PFSK-1 (cell line): ENCODE results near the gene MYH3.

ENCODE experiments used
- FOXP2 ChIP-seq: optimal IDR thresholded peaks from 2 replicates; pipeline ENCODE3; 2011; ENCODE audit warnings: borderline replicate concordance, control low read depth, inconsistent platforms; ENCODE audit not compliant: insufficient read depth; ENCODE audit errors: extremely low read length, extremely low read depth
- POLR2AphosphoS5 ChIP-seq: IDR thresholded peaks from 2 replicates; pipeline ENCODE4 v1.6.1; 2012; ENCODE audit warnings: low read depth, mild to moderate bottlenecking, control low read depth, low read length, moderate library complexity
- REST ChIP-seq, 2 experiments: IDR thresholded peaks; 2 replicates each; pipeline versions ENCODE4 v1.6.1 to v1.8.0; 2011 to 2012; ENCODE audit warnings: low read depth in 2 of 2, low read length in 2 of 2, control low read depth in 1 of 2, inconsistent platforms in 1 of 2, mild to moderate bottlenecking in 1 of 2, moderate library complexity in 1 of 2; ENCODE audit not compliant: insufficient read depth in 1 of 2
- SIN3A ChIP-seq: IDR thresholded peaks from 2 replicates; pipeline ENCODE4 v1.6.1; 2012; ENCODE audit warnings: mild to moderate bottlenecking, low read length, moderate library complexity, borderline replicate concordance; ENCODE audit not compliant: insufficient read depth
- TAF1 ChIP-seq: IDR thresholded peaks from 2 replicates; pipeline ENCODE4 v1.6.1; 2012; ENCODE audit warnings: low read length, control low read depth, borderline replicate concordance; ENCODE audit not compliant: insufficient read depth

MYH3 gene

GRCh38 chr17:10681866-10682446, 24.8 kb upstream of the MYH3 start:
- TF ChIP-seq TAF1 = no peak
- no peak for TF ChIP-seq POLR2AphosphoS5
- no peak for TF ChIP-seq SIN3A
- no peak for TF ChIP-seq REST (IDR thresholded peaks at IDR 0.05; ENCODE audit: insufficient read depth in 1 of 2, low read depth in 2 of 2, low read length in 2 of 2)
- TF ChIP-seq FOXP2 = no peak

- no peak for TF ChIP-seq SIN3A
- no peak for TF ChIP-seq TAF1
- no peak for TF ChIP-seq FOXP2
- TF ChIP-seq REST (IDR thresholded peaks at IDR 0.05; ENCODE audit: insufficient read depth in 1 of 2, low read depth in 2 of 2, low read length in 2 of 2) = no peak
- TF ChIP-seq POLR2AphosphoS5 = no peak
These were observed 17.6 kb upstream of the MYH3 start for GRCh38 chr17:10674704-10675103.

DNA sequence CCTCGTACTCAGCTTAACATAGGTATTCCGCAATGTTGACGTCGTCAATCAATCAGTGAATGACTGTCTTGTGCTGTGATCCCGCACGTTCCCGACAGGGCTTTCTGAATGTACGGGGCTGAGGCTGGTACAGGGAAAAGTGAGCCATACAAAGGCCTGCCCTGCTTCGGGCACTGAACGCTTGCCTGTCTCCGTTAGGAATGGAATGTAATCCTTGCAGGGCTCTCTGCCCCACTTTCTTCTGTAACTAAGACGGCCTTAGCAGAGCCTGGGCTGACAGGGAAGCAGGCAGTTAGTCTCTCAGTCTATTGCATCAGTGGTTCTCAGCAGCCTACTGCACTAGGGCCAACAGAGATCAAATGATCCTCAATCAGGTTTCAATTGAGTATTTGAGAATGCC, 16.2 kb upstream of the MYH3 start:
- TF ChIP-seq POLR2AphosphoS5 (no peak), REST (IDR thresholded peaks at IDR 0.05; ENCODE audit: insufficient read depth in 1 of 2, low read depth in 2 of 2, low read length in 2 of 2) (no peak), SIN3A (no peak), FOXP2 (no peak), TAF1 (no peak)

DNA sequence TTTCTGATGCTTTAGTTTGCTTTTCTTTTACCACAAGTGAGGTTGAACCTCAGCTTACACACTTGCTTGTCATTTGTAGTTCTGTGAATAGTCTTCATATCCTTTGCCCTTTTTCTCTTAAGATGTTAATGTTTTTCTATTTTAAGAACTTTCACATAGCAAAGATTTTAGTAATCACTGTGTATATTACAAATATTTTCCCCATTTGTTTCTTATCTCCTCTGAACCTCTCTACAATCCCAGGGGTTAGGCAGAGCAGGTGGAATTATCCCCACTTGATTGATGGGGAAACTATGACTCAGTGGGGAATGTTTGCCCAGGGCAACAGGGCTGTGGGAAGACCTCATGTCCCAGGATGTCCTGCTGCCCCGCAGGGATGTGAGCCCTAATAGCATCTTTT, 11.7 kb upstream of the MYH3 start:
- no peak for TF ChIP-seq REST (IDR thresholded peaks at IDR 0.05; ENCODE audit: insufficient read depth in 1 of 2, low read depth in 2 of 2, low read length in 2 of 2)
- no peak for TF ChIP-seq FOXP2

- no peak for TF ChIP-seq TAF1
- no peak for TF ChIP-seq REST (IDR thresholded peaks at IDR 0.05; ENCODE audit: insufficient read depth in 1 of 2, low read depth in 2 of 2, low read length in 2 of 2)
- TF ChIP-seq SIN3A = no peak
- no peak for TF ChIP-seq FOXP2
- no peak for TF ChIP-seq POLR2AphosphoS5
These were observed 9.8 kb upstream of the MYH3 start for GRCh38 chr17:10666906-10667305.
